ENCODE measurements around the gene MED8.

- no peak for TF ChIP-seq CTCF (IDR thresholded peaks at IDR 0.05)
- TF ChIP-seq POLR2AphosphoS2 (conservative IDR thresholded peaks at IDR 0.05; ENCODE audit: low read length), result no peak
- TF ChIP-seq REST (IDR thresholded peaks at IDR 0.05), result no peak
- TF ChIP-seq HDAC2 (IDR thresholded peaks at IDR 0.05), result no peak
- no peak for TF ChIP-seq POLR2A (IDR thresholded peaks at IDR 0.05; ENCODE audit: low read length)
- no peak for TF ChIP-seq HMGXB4 (CRISPR knock-in tag; IDR thresholded peaks at IDR 0.05; ENCODE audit: borderline replicate concordance)
- no peak for TF ChIP-seq MAZ (IDR thresholded peaks at IDR 0.05; ENCODE audit: borderline replicate concordance, low read depth, low read length)
- no peak for TF ChIP-seq TP53 (CRISPR knock-in tag; IDR thresholded peaks at IDR 0.05)
- no peak for TF ChIP-seq MAFK (IDR thresholded peaks at IDR 0.05; ENCODE audit: partially characterized antibody)
- TF ChIP-seq EP300 (IDR thresholded peaks at IDR 0.05), result no peak
- TF ChIP-seq CEBPB (IDR thresholded peaks at IDR 0.05), result no peak
- TF ChIP-seq E2F6 (IDR thresholded peaks at IDR 0.05; ENCODE audit: borderline replicate concordance, low read depth), result no peak
- no peak for TF ChIP-seq NPAS2 (CRISPR knock-in tag; IDR thresholded peaks at IDR 0.05; ENCODE audit: borderline replicate concordance)
These were observed 15.7 kb upstream of the MED8 start for GRCh38 chr1:43405219-43405875.
